DOHH2 (cell line): Measurements from ENCODE around the gene MARK3.
A peak's percentile ranks its signal among the peaks of the same experiment; 100 is the strongest.

Experiments used
- H3F3A ChIP-seq: fragments of 200-600 bp; sonication (generic), shearing (Covaris generic); 2 replicates; pipeline ENCODE4 v1.6.0; 2016; ENCODE audit warnings: antibody characterized with exemption, mild to moderate bottlenecking; ENCODE audit not compliant: control insufficient read depth, insufficient read depth
- H3K27ac ChIP-seq: fragments of 200-600 bp; sonication (generic); 2 replicates; pipeline ENCODE4 v1.5.1; 2014; ENCODE audit warnings: low read depth, mild to moderate bottlenecking, low read length, moderate library complexity
- H3K27me3 ChIP-seq: fragments of 200-600 bp; sonication (generic); 2 replicates; pipeline ENCODE4 v1.6.1; 2014; ENCODE audit warnings: mild to moderate bottlenecking, low read length, mixed read lengths; ENCODE audit not compliant: control insufficient read depth
- H3K36me3 ChIP-seq: fragments of 200-600 bp; sonication (generic); 2 replicates; pipeline ENCODE4 v1.6.1; 2014; ENCODE audit warnings: mild to moderate bottlenecking, low read length, moderate library complexity, mixed read lengths; ENCODE audit not compliant: control insufficient read depth
- H3K4me1 ChIP-seq: fragments of 200-600 bp; sonication (generic); 2 replicates; pipeline ENCODE4 v1.6.1; 2014; ENCODE audit warnings: mild to moderate bottlenecking, low read length, mixed read lengths; ENCODE audit not compliant: control insufficient read depth
- H3K4me2 ChIP-seq: fragments of 200-600 bp; sonication (generic); 2 replicates; pipeline ENCODE4 v1.6.0; 2014; ENCODE audit warnings: mild to moderate bottlenecking, low read length, moderate library complexity
- H3K4me3 ChIP-seq: fragments of 200-600 bp; sonication (generic); 2 replicates; pipeline ENCODE4 v1.5.1; 2014; ENCODE audit warnings: mild to moderate bottlenecking, low read length, mixed read lengths
- H3K79me2 ChIP-seq: fragments of 200-600 bp; sonication (generic); 2 replicates; pipeline ENCODE4 v1.6.1; 2014; ENCODE audit warnings: mild to moderate bottlenecking, low read length, mixed read lengths; ENCODE audit not compliant: control insufficient read depth
- H3K9me2 ChIP-seq: fragments of 200-600 bp; sonication (generic); replicated peaks from 2 replicates; pipeline ENCODE4 v1.6.1; 2014; ENCODE audit warnings: mild to moderate bottlenecking, low read length, mixed read lengths; ENCODE audit not compliant: control insufficient read depth
- H3K9me3 ChIP-seq: fragments of 200-600 bp; sonication (generic); 2 replicates; pipeline ENCODE4 v1.6.1; 2014; ENCODE audit warnings: antibody characterized with exemption, low read length, mixed read lengths; ENCODE audit not compliant: control insufficient read depth, insufficient read depth
- H4K20me1 ChIP-seq: fragments of 200-600 bp; sonication (generic); 2 replicates; pipeline ENCODE4 v1.6.0; 2014; ENCODE audit warnings: low read depth, mild to moderate bottlenecking, antibody characterized with exemption, low read length, moderate library complexity; ENCODE audit not compliant: control insufficient read depth, insufficient read depth
- EZH2phosphoT487 ChIP-seq: fragments of 200-600 bp; sonication (generic); IDR thresholded peaks from 2 replicates; pipeline ENCODE4 v1.6.1; 2017; ENCODE audit warnings: borderline replicate concordance, mild to moderate bottlenecking, antibody characterized with exemption, low read length, moderate library complexity, mixed read lengths
- TF ChIP-seq, protein P1 (sequence below): fragments of 200-600 bp; sonication (generic); IDR thresholded peaks from one replicate; pipeline ENCODE4 v1.5.1; 2014; ENCODE audit warnings: antibody characterized with exemption, mild to moderate bottlenecking, low read depth, low read length; ENCODE audit not compliant: poor library complexity, severe bottlenecking

The MARK3 gene

DNA sequence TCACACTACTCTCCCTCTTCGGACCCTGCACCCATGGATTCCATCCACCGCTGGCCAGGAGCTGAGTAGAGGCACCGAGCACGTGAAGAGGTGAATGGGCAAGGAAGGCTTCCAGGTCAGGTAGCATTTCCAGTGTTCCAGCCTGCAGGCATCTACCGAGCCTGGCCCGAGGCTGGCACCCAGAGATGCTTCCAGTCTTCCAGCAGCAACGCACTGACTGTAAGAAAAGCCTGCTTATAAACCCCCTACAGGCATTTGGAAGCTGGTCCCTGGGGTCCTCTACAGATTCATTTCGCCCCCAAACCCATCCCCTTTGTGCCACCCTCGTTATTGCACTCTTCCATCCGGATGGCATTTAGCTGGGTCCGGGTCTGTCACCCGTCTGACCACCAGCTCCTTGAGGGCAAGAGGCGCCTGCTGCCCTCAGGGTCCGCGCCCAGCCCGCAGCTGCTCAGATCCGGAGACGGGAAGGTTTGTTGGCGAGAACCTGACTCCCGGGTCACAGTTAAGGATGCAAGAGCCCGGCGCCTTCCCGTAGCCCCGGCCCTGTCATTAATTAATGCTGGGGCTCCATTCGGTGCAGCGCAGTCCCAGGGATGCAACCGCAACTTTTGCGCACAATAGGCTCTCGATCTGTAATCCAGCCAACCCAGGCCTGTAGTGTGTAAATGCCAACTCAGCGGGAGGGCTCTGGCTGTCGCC lies 614 bp upstream of the MARK3 start:
- H3K4me3 ChIP-seq: peak overlapping the region; percentile 94
- peaks cover 11% of the 10 kb centered on the region for H3K36me3 ChIP-seq
- peaks cover 24% of the 10 kb centered on the region for H3K4me1 ChIP-seq
- TF ChIP-seq EZH2phosphoT487: no peak
- TF ChIP-seq, protein P1, sequence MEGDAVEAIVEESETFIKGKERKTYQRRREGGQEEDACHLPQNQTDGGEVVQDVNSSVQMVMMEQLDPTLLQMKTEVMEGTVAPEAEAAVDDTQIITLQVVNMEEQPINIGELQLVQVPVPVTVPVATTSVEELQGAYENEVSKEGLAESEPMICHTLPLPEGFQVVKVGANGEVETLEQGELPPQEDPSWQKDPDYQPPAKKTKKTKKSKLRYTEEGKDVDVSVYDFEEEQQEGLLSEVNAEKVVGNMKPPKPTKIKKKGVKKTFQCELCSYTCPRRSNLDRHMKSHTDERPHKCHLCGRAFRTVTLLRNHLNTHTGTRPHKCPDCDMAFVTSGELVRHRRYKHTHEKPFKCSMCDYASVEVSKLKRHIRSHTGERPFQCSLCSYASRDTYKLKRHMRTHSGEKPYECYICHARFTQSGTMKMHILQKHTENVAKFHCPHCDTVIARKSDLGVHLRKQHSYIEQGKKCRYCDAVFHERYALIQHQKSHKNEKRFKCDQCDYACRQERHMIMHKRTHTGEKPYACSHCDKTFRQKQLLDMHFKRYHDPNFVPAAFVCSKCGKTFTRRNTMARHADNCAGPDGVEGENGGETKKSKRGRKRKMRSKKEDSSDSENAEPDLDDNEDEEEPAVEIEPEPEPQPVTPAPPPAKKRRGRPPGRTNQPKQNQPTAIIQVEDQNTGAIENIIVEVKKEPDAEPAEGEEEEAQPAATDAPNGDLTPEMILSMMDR: no peak
- H3K79me2 ChIP-seq: peaks cover 44% of the 10 kb centered on the region
- peaks cover 13% of the 10 kb centered on the region for H4K20me1 ChIP-seq
- no peaks in the 10 kb centered on the region for H3F3A ChIP-seq
- peak overlapping the region; percentile 83 for H3K4me2 ChIP-seq
- no peaks in the 10 kb centered on the region for H3K9me3 ChIP-seq
- H3K27ac ChIP-seq: no peak overlapping the region
- peaks cover 19% of the 10 kb centered on the region for H3K27me3 ChIP-seq
- no peaks in the 10 kb centered on the region for H3K9me2 ChIP-seq

DNA sequence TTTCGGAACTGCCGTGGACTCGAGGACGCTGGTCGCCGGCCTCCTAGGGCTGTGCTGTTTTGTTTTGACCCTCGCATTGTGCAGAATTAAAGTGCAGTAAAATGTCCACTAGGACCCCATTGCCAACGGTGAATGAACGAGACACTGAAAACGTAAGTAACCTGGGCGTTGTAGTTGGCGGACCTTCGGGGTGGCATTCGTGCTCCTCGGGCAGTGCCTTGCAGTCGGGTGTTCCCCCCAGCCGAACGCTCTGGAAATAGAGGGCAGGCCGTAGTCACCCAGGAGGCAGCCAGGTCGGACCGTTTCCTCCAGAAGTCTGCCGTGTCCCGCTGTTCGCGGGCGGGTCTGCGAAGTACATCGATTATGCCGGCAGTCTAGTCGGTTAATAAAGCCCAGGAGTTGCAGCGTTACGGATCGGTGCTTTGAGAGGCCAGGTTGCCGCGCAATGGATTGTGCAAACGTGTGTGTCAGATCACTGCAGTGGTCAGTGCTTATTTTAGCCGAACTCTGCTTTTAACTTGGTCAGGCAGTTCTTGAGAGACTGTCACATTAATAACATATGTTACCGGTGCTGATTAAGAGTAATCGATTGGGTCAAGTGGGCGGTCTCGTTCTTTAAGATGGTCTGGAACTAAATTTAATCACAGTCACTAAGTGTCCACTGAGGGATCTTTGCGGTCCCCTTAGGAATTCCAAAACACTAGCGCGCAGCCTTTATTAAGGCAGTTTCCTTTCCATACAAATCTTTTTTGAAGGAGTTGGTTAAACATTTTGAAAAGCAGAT lies 906 bp downstream of the MARK3 start:
- Histone ChIP-seq H3K4me3 (peak overlapping the region; percentile 94), H3F3A (peaks cover 11% of the 10 kb centered on the region), H3K9me3 (no peaks in the 10 kb centered on the region), H4K20me1 (peaks cover 13% of the 10 kb centered on the region), H3K36me3 (peaks cover 11% of the 10 kb centered on the region), H3K27me3 (peaks cover 15% of the 10 kb centered on the region), H3K9me2 (no peaks in the 10 kb centered on the region), H3K4me2 (peak overlapping the region; percentile 83), H3K79me2 (peaks cover 58% of the 10 kb centered on the region), H3K4me1 (peaks cover 32% of the 10 kb centered on the region), H3K27ac (peak overlapping the region; percentile 80)
- TF ChIP-seq EZH2phosphoT487: no peak
- TF ChIP-seq, protein P1: no peak

DNA sequence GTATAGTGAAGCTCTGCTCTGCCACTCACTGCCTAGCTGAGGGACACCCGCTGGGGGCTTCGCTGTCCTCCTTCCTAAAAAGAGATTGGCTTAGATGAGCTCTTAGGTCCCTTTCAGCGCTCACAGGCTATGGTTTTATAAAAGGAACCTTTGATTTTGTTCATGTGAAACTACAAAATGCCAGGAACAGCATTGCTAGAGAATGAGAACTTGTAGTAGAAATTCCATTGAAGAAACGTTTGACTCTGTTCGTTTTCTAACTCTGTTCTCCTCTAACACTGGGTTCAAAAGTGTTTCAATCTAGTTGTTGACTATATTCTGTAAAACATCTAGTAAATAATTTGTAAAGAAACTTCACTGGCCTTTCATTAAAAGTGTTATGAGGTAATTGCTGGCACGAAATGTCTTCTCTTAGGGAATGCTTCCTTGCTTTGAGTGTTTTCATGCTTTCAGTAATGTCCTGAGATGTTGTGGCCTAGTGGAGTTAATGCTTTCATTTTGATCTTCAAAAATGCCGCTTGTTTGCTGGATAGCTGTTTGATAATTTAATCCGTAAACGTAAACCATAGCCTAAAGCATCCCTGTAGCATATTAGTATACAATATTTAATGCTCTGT lies 1.6 kb downstream of the MARK3 start:
- peak overlapping the region; percentile 94 for H3K4me3 ChIP-seq
- H3K9me2 ChIP-seq: no peaks in the 10 kb centered on the region
- H3K36me3 ChIP-seq: peaks cover 11% of the 10 kb centered on the region
- H3K4me2 ChIP-seq: peak overlapping the region; percentile 83
- H4K20me1 ChIP-seq: peaks cover 14% of the 10 kb centered on the region
- peaks cover 8% of the 10 kb centered on the region for H3K27me3 ChIP-seq
- peaks cover 65% of the 10 kb centered on the region for H3K79me2 ChIP-seq
- peaks cover 38% of the 10 kb centered on the region for H3K4me1 ChIP-seq
- peaks cover 13% of the 10 kb centered on the region for H3F3A ChIP-seq
- no peaks in the 10 kb centered on the region for H3K9me3 ChIP-seq
- H3K27ac ChIP-seq: 0 out of 2 replicates have a peak overlapping the region, but pooled peaks have one; percentile 80
- TF ChIP-seq EZH2phosphoT487: no peak
- TF ChIP-seq, protein P1: no peak
